Measurements from ENCODE around the gene PTEN. TPM values are rescaled to one million over a fixed set of nuclear protein-coding genes. Genes with fewer than 3 reads are reported as not detected.
A peak's percentile ranks its signal among the peaks of the same experiment; 100 is the strongest.
"Not testable (repeated sequence)": the region's sequence is repeated elsewhere in the genome, so short reads cannot be mapped to it uniquely, and the experiment has no call there.

Gene PTEN
- total RNA-seq = 194 TPM

DNA sequence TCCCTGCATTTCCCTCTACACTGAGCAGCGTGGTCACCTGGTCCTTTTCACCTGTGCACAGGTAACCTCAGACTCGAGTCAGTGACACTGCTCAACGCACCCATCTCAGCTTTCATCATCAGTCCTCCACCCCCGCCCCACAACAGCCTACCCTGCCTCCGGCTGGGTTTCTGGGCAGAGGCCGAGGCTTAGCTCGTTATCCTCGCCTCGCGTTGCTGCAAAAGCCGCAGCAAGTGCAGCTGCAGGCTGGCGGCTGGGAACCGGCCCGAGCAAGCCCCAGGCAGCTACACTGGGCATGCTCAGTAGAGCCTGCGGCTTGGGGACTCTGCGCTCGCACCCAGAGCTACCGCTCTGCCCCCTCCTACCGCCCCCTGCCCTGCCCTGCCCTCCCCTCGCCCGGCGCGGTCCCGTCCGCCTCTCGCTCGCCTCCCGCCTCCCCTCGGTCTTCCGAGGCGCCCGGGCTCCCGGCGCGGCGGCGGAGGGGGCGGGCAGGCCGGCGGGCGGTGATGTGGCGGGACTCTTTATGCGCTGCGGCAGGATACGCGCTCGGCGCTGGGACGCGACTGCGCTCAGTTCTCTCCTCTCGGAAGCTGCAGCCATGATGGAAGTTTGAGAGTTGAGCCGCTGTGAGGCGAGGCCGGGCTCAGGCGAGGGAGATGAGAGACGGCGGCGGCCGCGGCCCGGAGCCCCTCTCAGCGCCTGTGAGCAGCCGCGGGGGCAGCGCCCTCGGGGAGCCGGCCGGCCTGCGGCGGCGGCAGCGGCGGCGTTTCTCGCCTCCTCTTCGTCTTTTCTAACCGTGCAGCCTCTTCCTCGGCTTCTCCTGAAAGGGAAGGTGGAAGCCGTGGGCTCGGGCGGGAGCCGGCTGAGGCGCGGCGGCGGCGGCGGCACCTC is at the start of gene PTEN, which contains the start of gene KLLN:
Gene PTEN (plus strand): TSS at position 573 of the 891 bp plus-strand sequence. CDS start 845 bp downstream, outside the sequence.
Gene KLLN (minus strand): TSS at position 481 of the 891 bp plus-strand sequence. CDS start 1,046 bp downstream, outside the sequence.
- peak; percentile 96 for DNase-seq

DNA sequence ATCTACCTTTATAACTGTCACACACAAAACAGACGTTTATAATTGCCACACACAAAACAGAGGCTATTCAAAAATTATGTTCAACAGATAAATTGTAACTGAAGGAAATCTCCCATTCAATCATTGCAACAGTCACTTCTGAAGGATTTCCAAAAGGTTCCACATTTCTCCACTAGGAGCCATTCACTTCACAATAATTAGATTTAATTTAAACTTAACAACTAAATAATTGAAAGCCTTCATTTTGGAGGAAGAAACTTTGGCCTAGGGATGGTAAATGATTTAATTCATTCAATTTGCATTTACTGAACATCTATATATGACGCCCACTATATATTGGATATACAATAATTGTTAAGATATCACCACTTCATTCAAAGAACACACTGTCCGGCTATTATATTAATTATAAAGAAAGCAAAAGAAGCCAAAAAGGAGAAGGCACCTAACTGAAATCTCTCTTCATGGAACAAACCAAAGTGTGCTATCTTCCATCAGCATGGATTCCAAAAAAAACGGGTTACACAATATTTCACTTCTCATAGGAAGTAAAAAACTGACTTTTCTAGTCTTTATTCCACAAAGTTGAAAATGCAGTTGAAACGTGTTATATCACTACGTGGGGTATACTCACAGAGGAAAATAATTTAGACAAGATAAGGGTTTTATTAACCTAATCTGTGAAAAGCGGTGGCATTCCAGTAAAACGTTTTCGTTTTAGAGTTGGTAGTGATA is 47.1 kb upstream of the PTEN start:
- no peak for DNase-seq

DNA sequence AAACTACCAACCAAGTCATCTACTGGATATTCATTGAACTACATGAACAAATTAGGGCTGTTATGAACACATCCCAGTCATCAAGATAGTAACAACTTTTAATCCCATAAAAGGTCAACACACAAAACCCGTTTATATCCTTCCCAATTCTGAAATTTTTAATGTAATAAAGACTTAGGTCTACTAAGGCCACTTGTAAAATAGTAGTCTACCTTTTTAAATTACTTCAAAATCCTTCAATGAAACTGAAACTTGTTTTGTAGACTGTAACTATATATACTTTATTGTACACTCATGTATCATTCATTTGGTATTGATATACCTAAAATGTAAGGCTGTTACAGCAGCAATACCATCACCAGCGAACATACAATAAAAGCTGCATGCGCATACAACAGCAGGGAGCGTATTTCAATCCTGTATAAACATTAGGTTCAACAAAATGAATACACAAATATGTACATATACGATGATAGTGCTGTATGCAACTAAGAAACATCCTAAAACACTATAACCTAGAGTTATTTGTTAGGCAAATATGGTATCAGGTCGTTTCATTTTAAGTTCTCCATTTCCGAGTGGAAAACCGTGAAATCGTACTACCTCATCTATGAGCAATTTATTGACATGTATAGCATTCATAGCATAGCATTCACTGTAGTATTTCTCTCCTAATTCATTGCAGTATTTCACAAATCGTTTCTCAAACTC is 46.4 kb upstream of the PTEN start:
- DNase-seq = no peak

DNA sequence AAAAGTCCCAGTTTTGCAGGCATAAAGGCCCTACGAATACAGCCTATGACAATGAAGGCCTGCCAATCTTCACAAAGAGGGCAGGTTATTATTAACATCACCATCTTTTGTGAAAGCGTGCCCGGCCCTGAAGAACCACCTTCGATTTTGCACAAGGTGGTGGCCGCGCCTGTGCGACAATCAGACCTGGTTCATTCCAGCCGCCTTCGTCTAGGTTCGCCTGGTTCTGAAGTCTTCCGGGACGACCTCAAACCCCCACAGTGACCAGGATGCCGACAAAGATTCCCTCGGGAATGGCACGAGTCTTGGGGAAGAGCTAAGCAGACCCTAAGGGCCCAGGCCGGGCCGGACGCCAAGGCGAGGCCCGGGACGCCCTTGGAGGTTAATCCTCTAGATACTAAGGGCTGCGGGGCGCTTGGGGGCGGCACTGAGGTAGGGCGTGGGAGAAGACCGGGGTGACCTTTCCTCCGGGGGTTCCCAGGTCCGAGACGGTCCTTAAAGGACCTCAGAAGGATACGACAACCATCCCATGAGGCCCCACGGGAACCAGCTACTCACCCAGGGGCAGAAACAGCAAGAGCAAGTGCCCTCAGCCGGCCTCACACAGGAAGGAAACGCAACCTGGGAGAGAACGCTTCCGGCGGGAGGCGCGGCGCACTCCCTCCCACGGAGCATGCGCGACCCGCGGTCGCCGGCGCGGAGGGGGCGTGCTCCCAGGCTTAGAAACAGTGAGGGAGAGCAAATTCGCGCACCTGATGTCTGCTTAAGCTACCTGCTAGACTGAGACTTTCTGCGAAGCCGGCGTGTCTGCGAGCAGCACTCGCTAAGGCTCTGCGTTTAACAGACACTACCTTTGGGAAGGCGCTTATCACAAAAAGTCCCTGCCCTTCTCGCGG is 45.6 kb upstream of the PTEN start, which contains the start of gene ATAD1:
Gene ATAD1 (minus strand): TSS at position 618 of the 896 bp plus-strand sequence. CDS start 3,627 bp downstream, outside the sequence.
- peak; percentile 64 for DNase-seq

DNA sequence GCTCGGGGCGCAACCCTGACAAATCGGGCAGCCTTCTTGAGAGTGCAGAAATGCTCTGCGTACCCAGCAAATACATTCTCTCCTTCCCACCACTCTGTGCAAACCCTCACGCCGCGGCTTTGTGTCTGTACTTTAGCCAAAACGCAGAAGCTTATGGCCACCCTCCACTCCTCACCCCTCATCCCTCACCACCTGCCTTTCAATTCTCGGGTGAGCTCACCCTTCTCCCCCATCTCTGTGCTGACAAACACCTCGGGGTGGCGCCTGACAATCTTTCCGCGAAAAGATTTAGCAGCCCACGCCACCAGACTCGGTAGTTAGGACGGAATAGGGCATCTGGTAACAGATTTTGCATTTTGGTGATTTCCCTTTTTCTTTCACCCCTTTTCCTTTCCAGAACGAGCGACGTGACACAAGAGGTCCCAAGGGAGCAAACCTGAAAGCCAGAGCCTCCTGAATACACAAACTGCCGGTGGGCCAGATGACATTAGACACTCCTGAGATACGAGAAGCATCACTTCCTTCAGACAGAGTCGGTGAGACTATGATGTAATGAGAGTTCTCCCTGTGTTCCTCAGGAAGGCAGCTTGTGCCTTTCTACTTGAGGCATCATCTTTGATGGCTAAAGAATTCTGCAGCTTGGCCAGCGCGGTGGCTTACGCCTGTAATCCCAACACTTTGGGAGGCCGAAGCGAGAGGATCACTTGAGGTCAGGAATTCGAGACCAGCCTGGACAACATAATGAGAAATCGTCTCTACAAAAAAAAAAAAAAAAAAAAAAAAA is 44.7 kb upstream of the PTEN start:
- peak; percentile 19 for DNase-seq

DNA sequence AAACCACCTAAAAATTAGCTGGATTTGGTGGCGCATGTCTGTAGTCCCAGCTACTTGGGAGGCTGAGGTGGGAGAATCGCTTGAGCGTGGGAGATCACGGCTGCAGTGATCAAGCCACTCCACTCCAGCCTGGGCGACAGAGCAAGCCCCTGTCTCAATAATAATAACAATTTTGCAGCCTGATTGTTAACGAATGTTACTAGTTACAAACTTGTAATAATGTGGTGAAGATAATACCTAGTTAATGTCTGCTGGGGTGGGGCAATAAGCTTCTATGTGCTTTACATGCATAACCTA is 44.2 kb upstream of the PTEN start:
- no peak for DNase-seq

DNA sequence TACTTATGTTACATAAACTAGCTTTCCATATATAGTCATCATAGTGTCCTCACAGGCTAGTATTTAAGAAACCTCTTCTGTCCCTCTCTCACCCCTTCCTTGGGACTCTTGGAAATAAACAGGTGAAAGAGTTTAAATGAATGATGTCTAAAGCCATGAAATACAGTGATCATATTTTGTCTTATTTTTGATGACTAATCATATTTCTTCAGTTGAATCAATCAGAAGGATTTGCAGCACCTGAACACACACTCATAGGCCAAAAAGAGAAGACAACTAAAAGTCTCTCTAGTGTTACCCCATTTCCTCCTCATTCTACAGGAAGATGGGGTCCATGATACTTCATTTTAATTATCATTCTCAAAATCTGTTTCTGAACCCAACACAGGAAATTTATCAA is 36.8 kb upstream of the PTEN start:
- no peak for DNase-seq

DNA sequence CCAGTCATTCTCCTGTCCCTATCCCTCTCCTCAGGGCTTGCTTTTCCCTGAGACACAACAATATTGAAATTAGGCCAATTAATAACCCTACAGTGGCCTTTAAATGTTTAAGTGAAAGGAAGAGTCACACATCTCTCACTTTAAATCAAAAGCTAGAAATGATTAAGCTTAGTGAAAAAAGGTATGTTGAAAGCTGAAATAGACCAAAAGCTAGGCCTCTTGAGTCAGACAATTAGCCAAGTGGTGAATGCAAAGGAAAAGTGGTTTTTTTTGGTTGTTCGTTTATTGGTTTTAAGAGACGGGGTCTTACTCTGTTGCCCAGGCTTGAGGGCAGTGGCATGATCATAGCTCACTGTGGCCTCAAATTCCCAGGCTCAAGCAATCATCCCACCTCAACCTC is 35.7 kb upstream of the PTEN start:
- DNase-seq = no peak

DNA sequence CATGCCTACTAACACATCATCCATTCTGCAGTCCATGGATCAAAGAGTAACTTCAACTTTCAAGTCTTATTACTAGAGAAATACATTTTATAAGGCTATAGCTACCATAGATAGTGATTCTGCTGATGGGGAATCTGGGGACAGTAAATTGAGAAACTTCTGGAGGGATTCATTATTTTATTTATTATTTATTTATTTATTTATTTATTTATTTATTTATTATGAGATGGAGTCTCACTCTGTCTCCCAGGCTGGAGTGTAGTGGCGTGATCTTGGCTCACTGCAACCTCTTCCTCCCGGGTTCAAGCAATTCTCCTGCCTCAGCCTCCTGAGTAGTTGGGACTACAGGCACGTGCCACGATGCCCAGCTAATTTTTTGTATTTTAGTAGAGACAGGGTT is 34.4 kb upstream of the PTEN start:
- not testable (repeated sequence) for DNase-seq

DNA sequence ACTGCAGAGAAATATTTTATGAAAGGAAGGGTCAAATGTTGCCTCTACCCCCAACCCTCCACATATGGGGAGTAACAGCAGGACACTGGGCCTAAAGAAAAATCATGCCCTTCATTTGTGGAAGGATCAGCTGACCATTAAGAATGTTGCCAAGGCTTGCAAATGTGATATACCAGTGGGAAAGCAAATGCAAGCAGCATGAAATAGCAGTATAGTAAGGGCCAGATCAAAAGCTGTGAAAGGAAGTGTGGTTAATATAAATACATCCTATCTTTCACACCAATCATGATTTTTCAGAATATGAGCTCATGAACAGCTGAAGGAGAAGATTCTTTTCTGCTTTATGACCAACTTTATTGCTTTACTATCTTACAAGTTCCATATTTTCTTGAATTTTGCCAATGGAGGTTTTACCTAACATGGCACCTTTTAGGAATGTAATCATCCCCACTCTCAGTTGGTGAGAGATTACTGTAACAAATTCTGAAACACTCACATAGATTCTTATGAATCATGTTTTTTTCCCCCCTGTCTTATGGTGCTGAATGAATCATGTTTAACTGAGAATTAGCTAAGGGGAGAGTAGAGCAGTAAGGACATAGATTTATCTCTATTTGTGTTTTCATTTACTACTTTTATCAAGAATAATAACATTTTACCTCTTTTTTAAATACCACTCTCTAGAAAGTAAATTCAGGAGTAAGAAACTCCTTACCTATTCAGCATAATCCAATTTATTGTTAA is 33.3 kb upstream of the PTEN start:
- DNase-seq = no peak

DNA sequence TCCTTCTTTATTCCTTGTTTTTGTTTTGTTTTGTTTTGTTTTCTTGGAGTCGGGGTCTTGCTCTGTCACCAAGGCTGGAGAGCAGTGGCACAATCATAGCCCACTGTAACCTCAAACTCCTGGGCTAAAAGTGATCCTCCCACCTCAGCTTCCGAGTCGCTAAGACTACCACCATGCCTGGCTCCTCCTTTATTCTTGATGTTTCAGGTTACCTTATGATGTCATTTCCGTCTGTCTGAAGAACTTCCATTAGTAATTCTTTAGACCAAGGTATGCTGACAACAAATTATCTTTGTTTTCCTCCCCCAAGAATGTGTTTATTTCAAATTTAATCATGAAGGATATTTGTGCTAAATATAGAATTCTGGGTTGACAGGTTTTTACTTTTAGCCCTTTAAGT is 27.3 kb upstream of the PTEN start:
- no peak for DNase-seq

DNA sequence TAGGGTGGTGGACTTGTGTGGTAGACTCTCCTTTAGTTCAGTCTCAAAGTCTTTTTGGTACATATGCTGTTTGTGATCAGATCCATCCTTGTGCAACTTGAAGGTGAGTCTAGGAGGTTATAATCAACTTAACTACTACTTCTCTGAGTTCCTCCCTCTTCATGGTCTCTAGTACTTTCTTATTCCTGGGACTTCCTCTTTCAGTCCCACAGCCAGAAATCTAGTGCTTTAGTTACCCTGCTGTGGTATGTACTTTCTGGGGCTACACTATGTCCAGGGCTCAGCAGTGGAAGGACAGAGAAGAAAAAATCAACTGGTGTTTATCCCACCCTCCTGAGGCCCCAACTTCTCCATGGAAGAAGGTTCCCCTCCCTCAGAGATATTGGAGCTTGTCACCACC is 26.0 kb upstream of the PTEN start:
- DNase-seq = no peak

DNA sequence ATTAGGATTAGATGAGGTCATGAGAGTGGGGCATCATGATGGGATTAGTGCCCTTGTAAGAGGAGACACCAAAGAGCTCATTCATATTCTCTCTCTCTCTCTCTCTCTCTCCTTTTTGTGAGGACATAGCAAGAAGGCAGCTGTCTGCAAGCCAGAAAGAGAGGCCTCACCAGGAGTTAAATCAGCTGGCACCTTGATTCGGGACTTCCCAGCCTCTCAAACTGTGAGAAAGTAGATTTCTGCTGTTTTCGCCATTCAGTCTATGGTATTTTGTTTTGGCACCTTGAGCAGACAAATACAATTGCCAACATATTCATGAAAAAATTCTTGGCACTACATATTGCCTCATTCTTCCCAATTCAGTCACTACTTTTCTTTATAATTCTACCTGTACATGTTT is 24.8 kb upstream of the PTEN start:
- DNase-seq = no peak

DNA sequence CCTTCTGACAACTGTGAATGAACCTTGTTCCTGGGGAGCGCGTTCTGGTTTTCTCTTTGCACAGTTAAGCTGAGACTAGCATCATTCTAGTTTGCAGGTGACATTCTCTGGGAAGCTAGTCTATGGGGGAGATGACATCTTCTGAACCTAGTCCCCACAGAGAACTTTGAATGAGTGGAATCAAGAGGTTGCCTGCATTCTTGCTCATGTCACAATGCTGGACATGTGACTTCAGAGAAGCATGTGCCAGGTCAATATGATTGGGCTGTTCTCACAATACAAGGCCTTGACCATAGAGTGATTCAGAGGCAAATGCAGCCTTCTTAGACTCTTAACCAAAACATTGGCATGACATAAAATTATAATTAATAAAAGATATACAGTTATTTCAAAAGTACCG is 22.2 kb upstream of the PTEN start:
- no peak for DNase-seq

DNA sequence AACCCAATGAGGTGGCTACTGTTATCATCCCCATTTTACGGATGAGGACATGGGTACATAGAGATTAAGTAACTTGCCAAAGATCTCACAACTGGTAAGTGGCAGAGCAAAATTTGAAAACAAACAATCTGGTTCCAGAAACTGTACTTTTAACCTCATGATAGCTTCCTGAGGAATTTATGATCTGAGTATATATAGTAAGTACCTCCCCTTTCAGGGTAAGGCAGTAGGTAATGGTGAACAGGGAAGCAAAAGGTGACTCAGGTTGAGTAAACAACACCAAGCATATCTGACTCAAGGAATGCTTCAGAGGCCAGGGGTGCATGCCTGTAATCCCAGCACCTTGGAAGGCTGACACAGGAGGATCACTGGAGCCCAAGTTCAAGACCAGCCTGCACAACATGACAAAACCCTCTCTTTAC is 21.2 kb upstream of the PTEN start:
- DNase-seq = no peak

DNA sequence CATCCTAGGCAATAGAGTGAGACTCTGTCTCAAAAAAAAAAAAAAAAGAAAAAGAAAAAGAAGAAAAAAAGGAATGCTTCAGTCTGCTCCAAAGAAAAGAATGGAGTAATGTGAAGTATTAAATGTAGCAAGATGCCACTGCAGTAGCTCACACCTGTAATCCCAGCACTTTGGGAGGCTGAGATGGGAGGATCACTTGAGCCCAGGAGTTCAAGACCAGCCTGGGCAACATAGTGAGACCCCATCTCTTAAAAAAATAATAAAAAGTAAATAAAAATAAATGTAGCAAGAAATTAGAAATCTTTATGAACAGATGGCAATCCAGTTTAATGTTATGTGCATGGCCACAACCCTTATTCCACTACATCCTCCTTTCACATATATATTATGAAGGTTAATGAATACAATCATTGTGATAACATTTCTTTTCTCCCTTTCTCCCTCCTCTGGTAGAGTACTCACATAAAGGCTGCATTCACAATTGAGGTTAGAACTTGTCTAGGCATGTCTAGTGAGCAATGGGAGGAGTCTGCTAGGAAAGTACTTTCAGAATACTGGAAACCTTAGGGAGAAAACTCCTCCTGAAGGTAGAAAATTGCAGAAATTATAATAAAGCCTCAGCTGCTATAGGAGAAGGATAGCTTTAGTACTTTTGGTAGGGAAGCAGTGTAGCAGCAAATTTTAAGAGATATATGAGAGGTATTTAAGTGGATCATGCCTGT is 20.5 kb upstream of the PTEN start:
- no peak for DNase-seq

DNA sequence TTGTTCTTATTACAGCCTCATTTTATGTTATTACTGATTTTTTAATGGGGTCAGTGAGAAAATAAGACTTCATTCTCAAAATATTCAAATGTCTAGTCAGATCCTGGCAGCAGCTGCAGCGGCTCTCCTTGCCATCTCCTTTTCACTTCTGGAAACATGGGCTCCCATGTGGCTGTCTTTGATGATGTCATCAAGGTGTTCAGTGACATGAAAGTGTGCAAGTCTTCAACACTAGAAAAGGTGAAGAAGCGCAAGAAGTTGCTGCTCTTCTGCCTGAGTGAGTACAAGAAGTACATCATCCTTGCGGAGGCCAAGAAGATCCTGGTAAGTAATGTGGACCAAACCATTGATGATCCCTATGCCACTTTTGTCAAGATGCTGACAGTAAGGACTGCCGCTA is 19.7 kb upstream of the PTEN start:
- DNase-seq = no peak

DNA sequence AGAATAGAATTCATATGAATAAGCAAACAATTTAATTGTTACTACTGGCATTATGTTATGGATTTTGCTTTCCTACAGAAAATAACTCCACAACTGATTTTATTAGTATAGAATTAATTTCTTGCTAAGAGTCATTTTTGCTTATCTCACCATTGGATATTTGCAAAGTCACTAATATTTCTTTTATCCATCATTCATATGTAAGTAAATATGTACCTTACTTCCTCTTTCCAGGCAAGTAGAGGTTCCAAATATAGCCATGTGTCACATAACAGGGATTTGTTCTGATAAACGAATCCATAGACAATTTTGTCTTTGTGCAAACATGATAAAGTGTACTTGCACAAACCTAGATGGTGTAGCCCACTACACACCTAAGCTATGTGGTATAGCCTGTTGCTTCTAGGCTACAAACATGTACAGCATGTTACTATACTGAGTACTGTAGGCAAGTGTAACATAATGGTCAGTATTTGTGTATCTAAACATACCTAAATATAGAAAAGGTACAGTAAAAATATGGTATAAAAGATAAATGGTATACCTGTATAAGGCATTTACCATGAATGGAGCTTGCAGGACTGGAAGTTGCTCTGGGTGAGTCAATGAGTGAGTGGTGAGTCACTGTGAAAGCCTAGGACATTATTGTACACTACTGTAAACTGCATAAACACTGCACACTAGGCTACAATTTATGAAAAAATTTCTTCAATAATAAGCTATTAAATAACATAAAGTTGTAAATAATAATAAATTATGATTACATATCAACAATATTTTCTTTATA is 18.4 kb upstream of the PTEN start:
- no peak for DNase-seq

DNA sequence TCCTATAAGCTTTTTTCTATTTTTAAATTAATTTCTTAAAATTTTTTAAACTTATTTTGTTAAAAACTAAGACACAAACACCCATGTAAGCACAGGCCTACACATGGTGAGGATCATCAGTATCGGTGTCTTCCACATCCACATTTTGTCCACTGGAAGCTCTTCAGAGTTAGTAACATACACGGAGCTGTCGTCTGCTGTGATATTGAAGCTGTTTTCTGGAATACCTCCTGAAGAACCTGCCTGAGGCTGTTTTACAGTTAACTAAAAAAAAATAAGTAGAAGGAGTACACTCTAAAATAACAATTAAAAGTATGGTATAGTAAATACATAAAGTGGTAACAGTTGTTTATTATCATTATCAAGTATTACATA is 17.8 kb upstream of the PTEN start:
- no peak for DNase-seq

Data from skin of body (tissue), 2 donors.